Neural progenitor cell (in vitro differentiated cells): ENCODE measurements around the gene NUP214.

Experiments used
- CTCF ChIP-seq: fragments of 200-600 bp; sonication (generic); IDR thresholded peaks from 2 replicates; pipeline ENCODE4 v1.5.1; 2017; ENCODE audit warnings: antibody characterized with exemption, mild to moderate bottlenecking
- EZH2phosphoT487 ChIP-seq: fragments of 200-600 bp; sonication (generic); IDR thresholded peaks from 2 replicates; pipeline ENCODE4 v1.6.1; 2017; ENCODE audit warnings: antibody characterized with exemption

DNA sequence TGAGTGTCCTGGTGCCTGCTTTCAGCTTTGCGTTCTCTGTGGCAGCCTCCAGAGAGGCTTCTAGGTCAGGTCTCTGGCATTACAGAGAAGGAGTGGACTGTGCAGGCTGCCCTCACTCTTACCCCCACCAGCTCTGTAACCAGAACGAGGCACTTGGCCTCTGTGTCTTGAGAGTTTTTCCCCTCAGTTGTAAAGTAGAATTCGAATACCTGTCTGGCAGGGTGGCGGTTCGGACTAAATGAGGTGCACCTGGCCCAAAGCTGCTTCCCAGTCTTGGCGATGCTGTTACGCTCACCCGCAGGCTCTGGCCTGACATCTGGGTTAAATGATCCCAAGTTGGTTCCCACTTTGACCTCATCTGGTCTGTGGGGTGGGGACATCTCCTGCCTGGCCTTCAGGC is 110.8 kb downstream of the NUP214 start:
- TF ChIP-seq EZH2phosphoT487 (no peak), CTCF (no peak)
